ENCODE measurements around the gene SLC9A9.

GRCh38 chr3:143668924-143669790, 179.1 kb downstream of the SLC9A9 start:
- TF ChIP-seq CTCF (IDR thresholded peaks at IDR 0.05; ENCODE audit: poor library complexity) = no peak
- TF ChIP-seq EZH2phosphoT487 (IDR thresholded peaks at IDR 0.05; ENCODE audit: low read depth, severe bottlenecking, unreplicated experiment) = no peak
